ENCODE results near the gene CD2BP2.
"Not testable (repeated sequence)": the region's sequence is repeated elsewhere in the genome, so short reads cannot be mapped to it uniquely, and the experiment has no call there.

The CD2BP2 gene

GRCh38 chr16:30348113-30348512 is 7.0 kb downstream of the CD2BP2 start:
- no peaks in the 10 kb centered on the region for H3K9me3 ChIP-seq (ENCODE audit: insufficient read depth, low read depth, low read length)

GRCh38 chr16:30346286-30346685 is 8.8 kb downstream of the CD2BP2 start:
- no peaks in the 10 kb centered on the region for H3K27me3 ChIP-seq (ENCODE audit: insufficient read depth, low read length, poor library complexity, severe bottlenecking)
- H3K79me2 ChIP-seq (ENCODE audit: insufficient read depth, low read length), result peaks cover under 1% of the 10 kb centered on the region; the same call in 1 of the 2 replicates
- H3K4me3 ChIP-seq (ENCODE audit: low read length, poor library complexity, severe bottlenecking), result no peak overlapping the region
- peaks cover 7% of the 10 kb centered on the region; the same call in 1 of the 2 replicates for H3K36me3 ChIP-seq (ENCODE audit: insufficient read depth, low read length)
- H3K4me2 ChIP-seq (ENCODE audit: low read depth, low read length, poor library complexity, severe bottlenecking), result no peak overlapping the region
- H3K9me2 ChIP-seq (replicated peaks; ENCODE audit: low read depth, low read length), result no peaks in the 10 kb centered on the region
- TF ChIP-seq EZH2phosphoT487 (IDR thresholded peaks at IDR 0.05; ENCODE audit: borderline replicate concordance), result no peak
- TF ChIP-seq, protein P1, sequence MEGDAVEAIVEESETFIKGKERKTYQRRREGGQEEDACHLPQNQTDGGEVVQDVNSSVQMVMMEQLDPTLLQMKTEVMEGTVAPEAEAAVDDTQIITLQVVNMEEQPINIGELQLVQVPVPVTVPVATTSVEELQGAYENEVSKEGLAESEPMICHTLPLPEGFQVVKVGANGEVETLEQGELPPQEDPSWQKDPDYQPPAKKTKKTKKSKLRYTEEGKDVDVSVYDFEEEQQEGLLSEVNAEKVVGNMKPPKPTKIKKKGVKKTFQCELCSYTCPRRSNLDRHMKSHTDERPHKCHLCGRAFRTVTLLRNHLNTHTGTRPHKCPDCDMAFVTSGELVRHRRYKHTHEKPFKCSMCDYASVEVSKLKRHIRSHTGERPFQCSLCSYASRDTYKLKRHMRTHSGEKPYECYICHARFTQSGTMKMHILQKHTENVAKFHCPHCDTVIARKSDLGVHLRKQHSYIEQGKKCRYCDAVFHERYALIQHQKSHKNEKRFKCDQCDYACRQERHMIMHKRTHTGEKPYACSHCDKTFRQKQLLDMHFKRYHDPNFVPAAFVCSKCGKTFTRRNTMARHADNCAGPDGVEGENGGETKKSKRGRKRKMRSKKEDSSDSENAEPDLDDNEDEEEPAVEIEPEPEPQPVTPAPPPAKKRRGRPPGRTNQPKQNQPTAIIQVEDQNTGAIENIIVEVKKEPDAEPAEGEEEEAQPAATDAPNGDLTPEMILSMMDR (conservative IDR thresholded peaks at IDR 0.05; ENCODE audit: low read length), result no peak
- H3K4me1 ChIP-seq (ENCODE audit: insufficient read depth, low read length, poor library complexity, severe bottlenecking), result peaks cover 18% of the 10 kb centered on the region
- H3K9me3 ChIP-seq (ENCODE audit: insufficient read depth, low read depth, low read length), result no peaks in the 10 kb centered on the region
- H4K20me1 ChIP-seq (ENCODE audit: insufficient read depth, low read length, poor library complexity, severe bottlenecking), result no peaks in the 10 kb centered on the region
- no peak overlapping the region for H3K9ac ChIP-seq (ENCODE audit: low read depth, low read length, poor library complexity, severe bottlenecking)
- H2AFZ ChIP-seq (ENCODE audit: low read length), result no peak overlapping the region
- H3F3A ChIP-seq (ENCODE audit: low read depth), result peaks cover 5% of the 10 kb centered on the region; the same call in 1 of the 2 replicates

More at GRCh38 chr16:30348113-30348512, 7.0 kb downstream of the CD2BP2 start:
- H3K4me1 ChIP-seq (ENCODE audit: insufficient read depth, low read length, poor library complexity, severe bottlenecking), result peaks cover 18% of the 10 kb centered on the region
- peaks cover 5% of the 10 kb centered on the region; the same call in 1 of the 2 replicates for H3F3A ChIP-seq (ENCODE audit: low read depth)
- H2AFZ ChIP-seq (ENCODE audit: low read length), result no peak overlapping the region
- H3K79me2 ChIP-seq (ENCODE audit: insufficient read depth, low read length), result peaks cover 19% of the 10 kb centered on the region
- H3K4me2 ChIP-seq (ENCODE audit: low read depth, low read length, poor library complexity, severe bottlenecking), result no peak overlapping the region
- H3K9ac ChIP-seq (ENCODE audit: low read depth, low read length, poor library complexity, severe bottlenecking), result no peak overlapping the region
- no peak overlapping the region for H3K4me3 ChIP-seq (ENCODE audit: low read length, poor library complexity, severe bottlenecking)
- no peaks in the 10 kb centered on the region for H3K9me2 ChIP-seq (replicated peaks; ENCODE audit: low read depth, low read length)
- H3K27me3 ChIP-seq (ENCODE audit: insufficient read depth, low read length, poor library complexity, severe bottlenecking), result no peaks in the 10 kb centered on the region
- H4K20me1 ChIP-seq (ENCODE audit: insufficient read depth, low read length, poor library complexity, severe bottlenecking), result peaks cover under 1% of the 10 kb centered on the region
- H3K36me3 ChIP-seq (ENCODE audit: insufficient read depth, low read length), result peaks cover 19% of the 10 kb centered on the region; the same call in 1 of the 2 replicates
- TF ChIP-seq EZH2phosphoT487 (IDR thresholded peaks at IDR 0.05; ENCODE audit: borderline replicate concordance), result no peak
- TF ChIP-seq, protein P1 (conservative IDR thresholded peaks at IDR 0.05; ENCODE audit: low read length), result no peak

- not testable (repeated sequence) for H3K9me2 ChIP-seq (replicated peaks; ENCODE audit: low read depth, low read length); H3K79me2 ChIP-seq (ENCODE audit: insufficient read depth, low read length); H3K4me3 ChIP-seq (ENCODE audit: low read length, poor library complexity, severe bottlenecking); H4K20me1 ChIP-seq (ENCODE audit: insufficient read depth, low read length, poor library complexity, severe bottlenecking); H2AFZ ChIP-seq (ENCODE audit: low read length); H3K36me3 ChIP-seq (ENCODE audit: insufficient read depth, low read length); H3K9ac ChIP-seq (ENCODE audit: low read depth, low read length, poor library complexity, severe bottlenecking); H3F3A ChIP-seq (ENCODE audit: low read depth); H3K4me2 ChIP-seq (ENCODE audit: low read depth, low read length, poor library complexity, severe bottlenecking); H3K4me1 ChIP-seq (ENCODE audit: insufficient read depth, low read length, poor library complexity, severe bottlenecking); H3K9me3 ChIP-seq (ENCODE audit: insufficient read depth, low read depth, low read length); H3K27me3 ChIP-seq (ENCODE audit: insufficient read depth, low read length, poor library complexity, severe bottlenecking)
These were observed 11.7 kb downstream of the CD2BP2 start for GRCh38 chr16:30343491-30343820.

GRCh38 chr16:30342751-30343490 is 12.2 kb downstream of the CD2BP2 start:
- Histone ChIP-seq H3K9me2 (replicated peaks; ENCODE audit: low read depth, low read length) (no peaks in the 10 kb centered on the region), H3K4me3 (ENCODE audit: low read length, poor library complexity, severe bottlenecking) (no peak overlapping the region), H3K4me1 (ENCODE audit: insufficient read depth, low read length, poor library complexity, severe bottlenecking) (no peaks in the 10 kb centered on the region), H3K9me3 (ENCODE audit: insufficient read depth, low read depth, low read length) (no peaks in the 10 kb centered on the region), H4K20me1 (ENCODE audit: insufficient read depth, low read length, poor library complexity, severe bottlenecking) (no peaks in the 10 kb centered on the region), H3F3A (ENCODE audit: low read depth) (no peaks in the 10 kb centered on the region), H3K9ac (ENCODE audit: low read depth, low read length, poor library complexity, severe bottlenecking) (no peak overlapping the region), H3K27me3 (ENCODE audit: insufficient read depth, low read length, poor library complexity, severe bottlenecking) (no peaks in the 10 kb centered on the region), H2AFZ (ENCODE audit: low read length) (no peak overlapping the region), H3K4me2 (ENCODE audit: low read depth, low read length, poor library complexity, severe bottlenecking) (no peak overlapping the region), H3K36me3 (ENCODE audit: insufficient read depth, low read length) (no peaks in the 10 kb centered on the region), H3K79me2 (ENCODE audit: insufficient read depth, low read length) (no peaks in the 10 kb centered on the region)
- TF ChIP-seq, protein P1 (conservative IDR thresholded peaks at IDR 0.05; ENCODE audit: low read length), result no peak
- no peak for TF ChIP-seq EZH2phosphoT487 (IDR thresholded peaks at IDR 0.05; ENCODE audit: borderline replicate concordance)

All from Loucy (cell line).